H1 (cell line): ENCODE data around the gene ISG20L2. TPM values are rescaled to one million over a fixed set of nuclear protein-coding genes. Genes with fewer than 3 reads are reported as not detected.
A peak's percentile ranks its signal among the peaks of the same experiment; 100 is the strongest.

ENCODE experiments used
- CTBP2 ChIP-seq: IDR thresholded peaks from 2 replicates; pipeline ENCODE4 v1.7.0; 2011; ENCODE audit warnings: borderline replicate concordance, mild to moderate bottlenecking, moderate library complexity, mixed read lengths, low read length; ENCODE audit not compliant: insufficient read depth, insufficient read length
- JUN ChIP-seq: IDR thresholded peaks from 2 replicates; pipeline ENCODE4 v1.6.1; 2011; ENCODE audit warnings: low read depth, mild to moderate bottlenecking, improper control_type of control experiment, low read length
- SP2 ChIP-seq: IDR thresholded peaks from 2 replicates; pipeline ENCODE4 v1.6.1; 2012; ENCODE audit warnings: mild to moderate bottlenecking, low read length, inconsistent platforms
- polyA plus RNA-seq, 7 experiments: library from polyadenylated mRNA; depleted of rRNA in 3 of 7; stranded (reverse) in 5 of 7; unstranded in 2 of 7; fragments of >200 nt in 5 of 7; fragments of 200-250 nt in 2 of 7; gene quantifications; 1 replicate in 5 of 7; 2 replicates in 1 of 7; 4 replicates in 1 of 7; pipeline versions ENCODE4 v1.2.1 to v1.2.3, GENCODE V29; 2011 to 2013; ENCODE audit warnings: missing spikeins in 2 of 7, mixed read lengths in 2 of 7
- total RNA-seq: library from RNA; stranded (reverse); fragmentation: NEBNext Ultra II Directional; extraction: Animal tissue kit (Norgen Biotek cat#: 25700); gene quantifications from 2 replicates; pipeline ENCODE4 v1.2.1, GENCODE V29; 2021
- TF ChIP-seq, protein P1 (sequence below): IDR thresholded peaks from 2 replicates; pipeline ENCODE4 v1.6.1; 2012; ENCODE audit warnings: inconsistent platforms

ISG20L2 gene
- total and polyA plus RNA-seq, 2 of the 8 experiments (the other 6 are each of a cell fraction or from before 2014, with no cell fraction given) = 47.5 to 53.0 TPM

DNA sequence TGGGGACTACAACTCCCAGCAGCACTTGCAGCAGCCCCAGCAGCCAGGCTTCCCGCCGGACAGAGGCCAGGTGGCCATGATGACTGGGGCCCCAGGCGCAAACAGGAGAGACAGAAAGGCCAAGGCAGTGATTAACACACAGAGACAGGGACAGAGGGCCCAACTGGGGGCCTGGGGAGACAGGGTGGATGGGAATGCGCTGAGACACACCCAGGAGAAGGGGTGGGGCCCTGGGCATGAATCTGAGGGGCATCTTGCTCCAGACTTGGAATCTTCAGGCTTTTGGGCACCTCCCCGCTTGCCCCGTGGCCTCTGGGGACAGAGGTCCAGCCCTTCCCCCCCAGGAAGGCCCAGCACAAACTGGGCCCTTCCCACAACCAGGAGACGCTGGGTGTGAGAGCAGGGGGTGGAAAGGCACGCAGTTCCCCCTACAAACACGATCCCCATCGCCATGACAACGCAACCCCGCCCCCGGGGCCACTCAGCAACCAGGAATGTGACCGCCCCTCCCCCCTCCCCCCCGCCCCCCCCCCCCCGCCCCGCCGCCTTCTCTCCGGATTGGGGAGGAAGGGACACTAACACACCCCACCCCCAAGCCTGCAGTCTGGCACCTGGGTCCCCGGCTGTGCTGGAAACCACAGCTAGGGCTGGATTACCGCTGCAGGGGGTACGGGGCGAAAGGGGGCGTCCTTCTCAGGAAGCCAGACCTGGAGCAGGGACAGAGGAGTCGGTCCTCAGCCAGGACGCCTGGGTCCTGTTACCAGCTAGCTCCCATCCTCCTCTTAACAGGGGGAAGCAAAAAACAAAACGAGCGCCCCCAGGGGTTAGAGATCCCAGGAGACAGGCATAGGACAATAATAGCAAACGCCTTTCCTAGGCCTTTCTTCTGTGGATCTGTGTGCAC is 18.4 kb upstream of the ISG20L2 start (continued):
- TF ChIP-seq CTBP2 (no peak), JUN (0 out of 2 replicates have a peak, but pooled peaks have one; percentile 8), SP2 (no peak)
- TF ChIP-seq, protein P1, sequence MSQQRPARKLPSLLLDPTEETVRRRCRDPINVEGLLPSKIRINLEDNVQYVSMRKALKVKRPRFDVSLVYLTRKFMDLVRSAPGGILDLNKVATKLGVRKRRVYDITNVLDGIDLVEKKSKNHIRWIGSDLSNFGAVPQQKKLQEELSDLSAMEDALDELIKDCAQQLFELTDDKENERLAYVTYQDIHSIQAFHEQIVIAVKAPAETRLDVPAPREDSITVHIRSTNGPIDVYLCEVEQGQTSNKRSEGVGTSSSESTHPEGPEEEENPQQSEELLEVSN = peak; percentile 46; the same call in 1 of the 2 replicates
